ENCODE measurements around the gene MUC5AC. TPM values are rescaled to one million over a fixed set of nuclear protein-coding genes. Genes with fewer than 3 reads are reported as not detected.

Gene MUC5AC
- total and polyA plus RNA-seq, 2 of the 13 experiments (the other 11 are each of a cell fraction or from before 2014, with no cell fraction given), result under 0.01 TPM; not detected in 1

DNA sequence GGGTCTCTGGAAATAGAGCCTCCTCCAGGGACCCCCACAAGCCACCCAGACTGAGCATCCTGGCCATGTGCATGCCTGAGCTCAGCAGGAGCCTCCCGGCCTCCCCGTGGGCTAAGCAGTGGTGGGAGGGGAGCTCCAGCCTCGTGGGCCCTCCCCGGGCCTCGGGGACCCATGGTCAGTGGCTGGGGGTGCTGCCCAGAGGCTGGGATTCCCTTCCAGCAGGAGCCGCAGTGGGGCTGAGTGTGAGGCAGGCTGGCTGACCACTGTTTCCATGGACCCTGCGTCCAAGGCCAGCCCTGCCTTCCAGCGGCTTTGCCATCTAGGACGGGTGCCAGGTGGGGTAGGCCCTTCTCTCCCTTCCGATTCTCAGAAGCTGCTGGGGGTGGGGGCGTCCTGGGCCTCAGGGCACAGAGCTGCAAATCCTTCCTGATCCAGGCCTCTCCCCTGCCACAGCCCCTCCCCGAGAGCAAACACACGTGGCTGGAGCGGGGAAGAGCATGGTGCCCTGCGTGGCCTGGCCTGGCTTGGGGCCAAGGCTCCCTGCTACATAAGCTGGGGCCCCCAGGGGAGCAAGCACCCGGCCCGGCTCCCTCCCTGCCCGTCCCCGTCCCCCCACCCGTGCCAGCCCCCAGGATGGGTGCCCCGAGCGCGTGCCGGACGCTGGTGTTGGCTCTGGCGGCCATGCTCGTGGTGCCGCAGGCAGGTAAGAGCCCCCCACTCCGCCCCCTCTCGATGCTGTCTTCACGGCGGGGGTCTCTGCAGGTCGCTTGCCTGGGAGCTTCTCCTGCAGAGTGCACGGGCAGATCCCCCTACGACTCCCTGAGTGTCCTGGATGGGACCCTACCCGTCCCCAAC, 65.0 kb downstream of the MUC5AC start, which contains the start of gene MUC5B (continued):
- no peak for TF ChIP-seq NFYB (CRISPR knock-in tag; IDR thresholded peaks at IDR 0.05)
- no peak for TF ChIP-seq ZNF205 (CRISPR knock-in tag; IDR thresholded peaks at IDR 0.05)
- no peak for TF ChIP-seq PHF8 (CRISPR knock-in tag; IDR thresholded peaks at IDR 0.05)
- TF ChIP-seq, protein P1, sequence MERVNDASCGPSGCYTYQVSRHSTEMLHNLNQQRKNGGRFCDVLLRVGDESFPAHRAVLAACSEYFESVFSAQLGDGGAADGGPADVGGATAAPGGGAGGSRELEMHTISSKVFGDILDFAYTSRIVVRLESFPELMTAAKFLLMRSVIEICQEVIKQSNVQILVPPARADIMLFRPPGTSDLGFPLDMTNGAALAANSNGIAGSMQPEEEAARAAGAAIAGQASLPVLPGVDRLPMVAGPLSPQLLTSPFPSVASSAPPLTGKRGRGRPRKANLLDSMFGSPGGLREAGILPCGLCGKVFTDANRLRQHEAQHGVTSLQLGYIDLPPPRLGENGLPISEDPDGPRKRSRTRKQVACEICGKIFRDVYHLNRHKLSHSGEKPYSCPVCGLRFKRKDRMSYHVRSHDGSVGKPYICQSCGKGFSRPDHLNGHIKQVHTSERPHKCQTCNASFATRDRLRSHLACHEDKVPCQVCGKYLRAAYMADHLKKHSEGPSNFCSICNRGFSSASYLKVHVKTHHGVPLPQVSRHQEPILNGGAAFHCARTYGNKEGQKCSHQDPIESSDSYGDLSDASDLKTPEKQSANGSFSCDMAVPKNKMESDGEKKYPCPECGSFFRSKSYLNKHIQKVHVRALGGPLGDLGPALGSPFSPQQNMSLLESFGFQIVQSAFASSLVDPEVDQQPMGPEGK (CRISPR knock-in tag; IDR thresholded peaks at IDR 0.05), result peak; percentile 70; the same call in 1 of the 2 replicates
- TF ChIP-seq NFIC (IDR thresholded peaks at IDR 0.05; ENCODE audit: low read length), result no peak; the same call in 1 of the 2 replicates
- TF ChIP-seq, protein P2, sequence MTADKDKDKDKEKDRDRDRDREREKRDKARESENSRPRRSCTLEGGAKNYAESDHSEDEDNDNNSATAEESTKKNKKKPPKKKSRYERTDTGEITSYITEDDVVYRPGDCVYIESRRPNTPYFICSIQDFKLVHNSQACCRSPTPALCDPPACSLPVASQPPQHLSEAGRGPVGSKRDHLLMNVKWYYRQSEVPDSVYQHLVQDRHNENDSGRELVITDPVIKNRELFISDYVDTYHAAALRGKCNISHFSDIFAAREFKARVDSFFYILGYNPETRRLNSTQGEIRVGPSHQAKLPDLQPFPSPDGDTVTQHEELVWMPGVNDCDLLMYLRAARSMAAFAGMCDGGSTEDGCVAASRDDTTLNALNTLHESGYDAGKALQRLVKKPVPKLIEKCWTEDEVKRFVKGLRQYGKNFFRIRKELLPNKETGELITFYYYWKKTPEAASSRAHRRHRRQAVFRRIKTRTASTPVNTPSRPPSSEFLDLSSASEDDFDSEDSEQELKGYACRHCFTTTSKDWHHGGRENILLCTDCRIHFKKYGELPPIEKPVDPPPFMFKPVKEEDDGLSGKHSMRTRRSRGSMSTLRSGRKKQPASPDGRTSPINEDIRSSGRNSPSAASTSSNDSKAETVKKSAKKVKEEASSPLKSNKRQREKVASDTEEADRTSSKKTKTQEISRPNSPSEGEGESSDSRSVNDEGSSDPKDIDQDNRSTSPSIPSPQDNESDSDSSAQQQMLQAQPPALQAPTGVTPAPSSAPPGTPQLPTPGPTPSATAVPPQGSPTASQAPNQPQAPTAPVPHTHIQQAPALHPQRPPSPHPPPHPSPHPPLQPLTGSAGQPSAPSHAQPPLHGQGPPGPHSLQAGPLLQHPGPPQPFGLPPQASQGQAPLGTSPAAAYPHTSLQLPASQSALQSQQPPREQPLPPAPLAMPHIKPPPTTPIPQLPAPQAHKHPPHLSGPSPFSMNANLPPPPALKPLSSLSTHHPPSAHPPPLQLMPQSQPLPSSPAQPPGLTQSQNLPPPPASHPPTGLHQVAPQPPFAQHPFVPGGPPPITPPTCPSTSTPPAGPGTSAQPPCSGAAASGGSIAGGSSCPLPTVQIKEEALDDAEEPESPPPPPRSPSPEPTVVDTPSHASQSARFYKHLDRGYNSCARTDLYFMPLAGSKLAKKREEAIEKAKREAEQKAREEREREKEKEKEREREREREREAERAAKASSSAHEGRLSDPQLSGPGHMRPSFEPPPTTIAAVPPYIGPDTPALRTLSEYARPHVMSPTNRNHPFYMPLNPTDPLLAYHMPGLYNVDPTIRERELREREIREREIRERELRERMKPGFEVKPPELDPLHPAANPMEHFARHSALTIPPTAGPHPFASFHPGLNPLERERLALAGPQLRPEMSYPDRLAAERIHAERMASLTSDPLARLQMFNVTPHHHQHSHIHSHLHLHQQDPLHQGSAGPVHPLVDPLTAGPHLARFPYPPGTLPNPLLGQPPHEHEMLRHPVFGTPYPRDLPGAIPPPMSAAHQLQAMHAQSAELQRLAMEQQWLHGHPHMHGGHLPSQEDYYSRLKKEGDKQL (CRISPR knock-in tag; IDR thresholded peaks at IDR 0.05; ENCODE audit: low read depth), result no peak
- TF ChIP-seq ZKSCAN5 (CRISPR knock-in tag; IDR thresholded peaks at IDR 0.05), result no peak
- TF ChIP-seq MED13 (CRISPR knock-in tag; IDR thresholded peaks at IDR 0.05), result no peak
- no peak for TF ChIP-seq ZNF552 (CRISPR knock-in tag; IDR thresholded peaks at IDR 0.05; ENCODE audit: borderline replicate concordance)
- TF ChIP-seq SOX13 (IDR thresholded peaks at IDR 0.05), result no peak
- TF ChIP-seq SOX13 (CRISPR knock-in tag; conservative IDR thresholded peaks at IDR 0.05 in 1 of 2, IDR thresholded peaks at IDR 0.05 in 1 of 2), result no peak
- TF ChIP-seq ZNF678 (CRISPR knock-in tag; IDR thresholded peaks at IDR 0.05), result no peak
- TF ChIP-seq NFIB (CRISPR knock-in tag; IDR thresholded peaks at IDR 0.05; ENCODE audit: borderline replicate concordance), result no peak
- no peak for TF ChIP-seq CHD2 (IDR thresholded peaks at IDR 0.05; ENCODE audit: low read depth, low read length)
- no peak for TF ChIP-seq PCBP2 (optimal IDR thresholded peaks at IDR 0.05; ENCODE audit: low read depth, low read length, poor library complexity, severe bottlenecking)
- peak; percentile 47; the same call in 1 of the 2 replicates for TF ChIP-seq GABPB1 (CRISPR knock-in tag; IDR thresholded peaks at IDR 0.05)
- TF ChIP-seq PAF1 (CRISPR knock-in tag; IDR thresholded peaks at IDR 0.05), result no peak
- TF ChIP-seq ZNF562 (CRISPR knock-in tag; IDR thresholded peaks at IDR 0.05; ENCODE audit: borderline replicate concordance), result no peak
- no peak for TF ChIP-seq TARDBP (CRISPR knock-in tag; IDR thresholded peaks at IDR 0.05)
- no peak for TF ChIP-seq GTF2F1 (IDR thresholded peaks at IDR 0.05; ENCODE audit: low read length)
- no peak for TF ChIP-seq NPAS2 (CRISPR knock-in tag; IDR thresholded peaks at IDR 0.05; ENCODE audit: borderline replicate concordance)
- TF ChIP-seq, protein P3, sequence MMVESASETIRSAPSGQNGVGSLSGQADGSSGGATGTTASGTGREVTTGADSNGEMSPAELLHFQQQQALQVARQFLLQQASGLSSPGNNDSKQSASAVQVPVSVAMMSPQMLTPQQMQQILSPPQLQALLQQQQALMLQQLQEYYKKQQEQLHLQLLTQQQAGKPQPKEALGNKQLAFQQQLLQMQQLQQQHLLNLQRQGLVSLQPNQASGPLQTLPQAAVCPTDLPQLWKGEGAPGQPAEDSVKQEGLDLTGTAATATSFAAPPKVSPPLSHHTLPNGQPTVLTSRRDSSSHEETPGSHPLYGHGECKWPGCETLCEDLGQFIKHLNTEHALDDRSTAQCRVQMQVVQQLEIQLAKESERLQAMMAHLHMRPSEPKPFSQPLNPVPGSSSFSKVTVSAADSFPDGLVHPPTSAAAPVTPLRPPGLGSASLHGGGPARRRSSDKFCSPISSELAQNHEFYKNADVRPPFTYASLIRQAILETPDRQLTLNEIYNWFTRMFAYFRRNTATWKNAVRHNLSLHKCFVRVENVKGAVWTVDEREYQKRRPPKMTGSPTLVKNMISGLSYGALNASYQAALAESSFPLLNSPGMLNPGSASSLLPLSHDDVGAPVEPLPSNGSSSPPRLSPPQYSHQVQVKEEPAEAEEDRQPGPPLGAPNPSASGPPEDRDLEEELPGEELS (CRISPR knock-in tag; IDR thresholded peaks at IDR 0.05), result no peak

All from HepG2 (cell line).